Activated CD4-positive, alpha-beta T cell treated with anti-CD3 and anti-CD28 coated beads for 4 hours (primary cell): ENCODE measurements around the gene HBQ1.
A peak's percentile ranks its signal among the peaks of the same experiment; 100 is the strongest.
"Not testable (repeated sequence)": the region's sequence is repeated elsewhere in the genome, so short reads cannot be mapped to it uniquely, and the experiment has no call there.

Source experiments
- DNase-seq, 2 donors: peaks; one replicate each; pipeline ENCODE4 v3.0.0-alpha.2; 2020

HBQ1 gene

DNA sequence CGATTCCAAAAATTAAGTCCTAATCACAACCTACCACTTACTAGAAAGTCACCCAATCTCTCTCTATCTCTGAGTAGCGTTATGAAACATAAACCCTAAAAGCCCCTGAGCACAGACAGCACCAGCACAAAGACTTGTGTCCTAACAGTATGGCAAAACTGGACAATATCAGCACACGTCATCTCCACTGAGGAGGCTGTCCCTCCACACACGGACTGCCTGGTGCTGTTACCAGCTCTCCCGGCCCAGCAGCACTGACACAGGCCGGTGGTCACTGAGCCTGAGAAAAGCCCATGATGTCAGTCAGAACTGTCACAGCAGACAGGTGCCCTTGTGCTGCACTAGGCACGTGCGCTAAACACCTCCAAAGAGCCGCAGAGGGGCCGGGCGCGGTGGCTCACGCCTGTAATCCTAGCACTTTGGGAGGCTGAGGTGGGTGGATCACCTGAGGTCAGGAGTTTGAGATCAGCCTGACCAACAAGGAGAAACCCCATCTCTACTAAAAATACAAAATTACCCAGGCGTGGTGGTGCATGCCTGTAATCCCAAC lies 31.4 kb downstream of the HBQ1 start:
- not testable (repeated sequence) for DNase-seq

GRCh38 chr16:212999-213398 lies 32.7 kb downstream of the HBQ1 start:
- DNase-seq = no peak

GRCh38 chr16:220021-220420 lies 39.8 kb downstream of the HBQ1 start:
- DNase-seq = no peak

DNA sequence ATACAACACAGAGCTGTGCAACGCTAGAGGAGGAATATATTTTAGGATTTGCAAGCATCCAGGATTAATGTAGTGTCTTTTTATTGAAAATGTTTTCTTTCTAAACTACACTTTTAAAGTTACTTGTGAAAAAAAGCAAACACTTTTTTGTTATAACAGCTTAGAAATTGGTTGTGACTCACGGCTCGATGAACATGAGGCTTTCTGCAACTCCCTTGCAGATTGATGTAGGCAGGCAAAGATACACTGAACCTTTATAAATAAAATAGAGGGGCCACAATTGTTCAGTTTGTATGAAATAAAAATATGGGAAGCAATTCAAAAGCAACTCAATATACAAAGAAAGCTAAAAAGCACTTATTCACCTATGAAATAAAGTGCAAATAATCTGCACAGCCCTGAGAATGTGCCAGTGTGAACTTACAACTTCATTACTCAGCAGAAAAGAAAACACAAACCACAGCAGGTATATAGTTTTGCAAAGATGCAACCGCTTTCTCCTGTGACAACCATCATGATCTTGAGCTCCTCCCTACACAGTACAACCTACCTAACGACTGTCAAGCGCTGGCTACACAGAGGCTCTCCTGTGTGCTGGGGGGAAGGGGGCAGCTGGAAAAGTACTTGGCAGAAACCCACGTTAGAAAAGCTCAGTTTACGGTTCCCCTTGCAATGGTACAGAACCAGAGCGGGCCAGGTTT lies 48.0 kb downstream of the HBQ1 start:
- no peak for DNase-seq

DNA sequence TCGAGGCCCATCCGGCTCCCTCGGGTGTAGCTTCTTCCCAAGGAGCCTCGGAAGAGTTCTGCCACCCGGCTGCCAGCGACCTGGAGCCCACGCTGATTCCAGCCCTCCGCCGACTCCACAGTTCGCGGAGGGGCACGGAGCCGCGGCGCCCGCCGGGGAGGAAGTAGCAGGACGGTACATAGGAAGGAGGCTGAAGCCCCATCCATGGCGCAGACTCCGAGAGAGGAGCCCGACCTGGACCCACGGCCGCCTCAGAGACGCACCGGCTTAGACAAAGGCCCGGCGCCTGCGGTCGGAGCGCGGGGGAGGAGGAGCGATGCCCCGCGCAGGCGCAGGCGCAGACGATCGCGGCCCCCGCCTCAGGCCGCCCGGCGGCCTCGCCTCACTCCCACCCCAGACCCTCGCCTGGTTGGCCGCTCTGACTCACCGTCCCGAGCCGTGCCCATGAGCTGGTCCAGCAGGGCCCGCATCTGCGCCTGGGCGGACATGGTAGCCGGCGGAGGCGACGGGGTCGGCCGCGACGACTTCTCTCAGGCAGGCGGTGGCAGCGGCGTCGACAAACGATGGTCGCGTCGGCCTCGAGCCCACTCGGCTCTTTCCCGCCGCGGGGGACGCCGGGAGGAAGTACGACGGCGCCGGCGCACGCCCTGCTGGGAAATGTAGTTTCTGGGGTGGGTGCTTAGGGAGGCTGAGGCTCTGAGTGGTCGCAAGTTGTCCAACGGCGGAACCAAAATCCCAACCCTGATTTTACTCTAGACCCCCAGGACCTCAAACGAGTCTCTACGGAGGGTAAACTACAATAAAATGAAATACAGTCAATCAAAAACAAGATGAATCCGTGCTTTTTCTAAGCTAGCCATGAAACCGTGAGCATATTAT lies 48.8 kb downstream of the HBQ1 start, which contains the start of gene LUC7L:
Gene LUC7L, minus strand, starts transcription at position 598 of the 879 bp plus-strand sequence. Its CDS starts 110 bp downstream, at position 488.
- DNase-seq = peak; percentile 83 to 84

DNA sequence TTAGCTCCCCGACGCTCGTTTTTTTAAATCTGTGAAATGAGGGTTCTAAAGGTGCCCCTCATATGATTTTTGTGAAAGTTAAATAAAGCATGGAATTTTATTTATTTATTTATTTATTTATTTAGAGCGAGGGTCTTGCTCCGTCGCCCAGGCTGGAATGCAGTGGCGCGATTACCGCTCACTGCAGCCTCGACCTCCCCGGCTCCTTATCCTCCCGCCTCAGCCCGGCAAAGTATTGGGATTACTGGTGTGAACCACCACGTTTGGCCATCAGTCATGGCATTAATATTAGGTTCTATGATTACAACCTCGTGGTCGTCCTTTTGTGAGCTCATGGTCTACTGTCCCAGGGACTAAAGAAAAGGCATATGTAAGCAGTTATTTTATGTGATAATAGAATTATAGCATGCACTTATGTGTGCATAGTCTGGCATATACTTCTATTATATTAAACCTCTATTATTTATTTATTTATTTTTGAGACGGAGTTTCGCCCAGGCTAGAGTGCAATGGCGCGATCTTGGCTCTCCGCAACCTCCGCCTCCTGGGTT lies 49.5 kb downstream of the HBQ1 start:
- no peak for DNase-seq

DNA sequence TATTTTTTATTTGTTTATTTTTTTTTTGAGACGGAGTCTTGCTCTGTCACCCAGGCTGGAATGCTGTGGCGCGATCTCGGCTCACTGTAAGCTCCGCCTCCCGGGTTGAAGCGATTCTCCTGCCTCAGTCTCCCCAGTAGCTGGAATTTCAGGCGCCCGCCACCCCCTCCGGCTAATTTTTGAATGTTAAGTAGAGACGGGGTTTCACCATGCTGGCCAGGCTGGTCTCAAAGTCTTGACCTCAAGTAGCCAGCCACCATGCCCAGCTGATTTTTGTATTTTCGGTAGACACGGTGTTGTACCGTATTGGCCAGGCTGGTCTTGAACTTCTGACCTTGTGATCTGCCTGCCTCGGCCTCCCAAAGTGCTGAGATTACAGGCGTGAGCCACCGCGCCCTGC lies 50.1 kb downstream of the HBQ1 start:
- DNase-seq = not testable (repeated sequence)
